ENCODE data around the gene SMYD3.

Gene SMYD3

DNA sequence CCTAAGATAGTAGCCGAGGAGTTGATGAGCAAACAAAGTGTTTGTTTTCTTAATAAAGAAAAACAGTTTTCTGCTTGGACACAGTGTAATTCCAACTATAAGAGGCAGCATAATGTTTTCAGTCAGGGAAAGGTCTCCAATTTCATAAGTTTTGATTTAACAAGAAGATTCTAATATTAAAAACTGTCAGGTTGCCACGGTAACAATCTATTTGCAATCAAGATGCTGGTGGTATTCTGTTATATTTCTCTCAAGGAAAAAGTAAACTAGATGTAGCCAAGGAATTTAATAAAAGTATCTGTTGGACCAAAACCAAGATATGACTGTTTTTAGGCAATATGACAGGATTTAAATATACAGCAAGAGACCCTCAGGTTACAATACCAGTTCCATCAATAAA, 211.7 kb downstream of the SMYD3 start:
- H3K27me3 Mint-ChIP-seq: no peaks in the 10 kb centered on the region
- H3K27ac Mint-ChIP-seq: no peak overlapping the region
- H3K4me1 Mint-ChIP-seq (ENCODE audit: low read depth): peaks cover 5% of the 10 kb centered on the region
- no peaks in the 10 kb centered on the region for H3K9me3 Mint-ChIP-seq (ENCODE audit: low read depth)
- peaks cover 33% of the 10 kb centered on the region for H3K36me3 Mint-ChIP-seq
- H3K4me3 Mint-ChIP-seq: no peak overlapping the region

DNA sequence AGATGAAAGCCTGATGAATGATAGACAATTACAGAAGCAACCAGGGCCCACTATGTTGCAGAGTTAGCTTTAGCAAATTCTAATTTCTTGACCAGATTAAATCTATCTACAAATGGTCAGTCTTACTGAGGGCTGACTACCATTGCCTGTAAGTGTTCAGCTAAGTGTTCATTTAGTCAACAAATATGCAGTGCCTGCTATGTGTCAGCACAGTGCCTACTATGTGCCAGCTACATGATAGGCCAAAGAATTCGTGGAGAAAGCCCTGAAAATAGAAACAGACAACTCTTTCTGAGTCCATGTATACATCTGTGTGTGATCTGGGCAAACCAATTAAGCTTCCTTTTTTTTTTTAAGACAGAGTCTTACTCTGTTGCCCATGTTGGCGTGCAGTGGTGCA, 212.8 kb downstream of the SMYD3 start:
- no peak overlapping the region for H3K4me3 Mint-ChIP-seq

DNA sequence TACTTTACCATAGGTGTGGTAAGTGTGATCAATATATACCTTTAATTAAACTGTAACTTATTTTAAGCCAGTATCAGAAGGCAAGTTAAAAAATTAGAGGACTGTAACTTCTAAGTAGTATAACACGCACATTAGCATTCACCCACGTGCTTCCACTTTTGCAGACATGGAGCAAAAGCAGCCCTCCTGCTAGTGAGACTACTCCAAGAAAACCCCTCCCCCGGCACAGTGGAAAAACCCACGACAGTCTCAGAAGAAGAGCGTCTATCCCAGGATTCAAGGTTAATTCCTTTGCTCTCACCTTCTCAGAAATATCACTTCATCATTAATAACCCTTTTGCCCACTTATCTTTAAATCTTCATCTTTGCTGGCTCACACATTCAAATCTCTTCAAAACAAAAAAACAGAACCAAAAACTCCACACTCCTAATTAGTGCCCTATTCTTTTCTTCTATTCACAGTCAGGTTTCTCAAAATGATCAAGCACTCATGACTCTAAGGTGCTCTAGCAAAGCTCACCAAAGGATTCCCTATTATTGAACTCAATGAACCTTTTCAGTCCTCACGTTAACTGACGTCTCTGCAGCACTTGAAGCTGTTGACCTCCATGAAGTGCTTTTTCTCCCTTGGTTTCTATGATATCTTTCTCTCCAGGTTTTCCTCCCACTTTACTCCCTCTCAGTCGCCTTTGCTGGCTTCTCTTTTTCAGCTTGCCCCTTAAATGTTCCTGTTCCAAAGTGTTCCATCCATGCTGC, 213.5 kb downstream of the SMYD3 start:
- H3K4me3 Mint-ChIP-seq: no peak overlapping the region
- H3K9me3 Mint-ChIP-seq (ENCODE audit: low read depth): no peaks in the 10 kb centered on the region
- H3K27me3 Mint-ChIP-seq: no peaks in the 10 kb centered on the region
- peaks cover 28% of the 10 kb centered on the region for H3K36me3 Mint-ChIP-seq
- peaks cover 5% of the 10 kb centered on the region for H3K4me1 Mint-ChIP-seq (ENCODE audit: low read depth)
- no peak overlapping the region for H3K27ac Mint-ChIP-seq

More for the DNA sequence above, 212.8 kb downstream of the SMYD3 start:
- H3K27me3 Mint-ChIP-seq: no peaks in the 10 kb centered on the region
- no peak overlapping the region for H3K27ac Mint-ChIP-seq
- peaks cover 31% of the 10 kb centered on the region for H3K36me3 Mint-ChIP-seq
- H3K4me1 Mint-ChIP-seq (ENCODE audit: low read depth): peaks cover 5% of the 10 kb centered on the region
- no peaks in the 10 kb centered on the region for H3K9me3 Mint-ChIP-seq (ENCODE audit: low read depth)

DNA sequence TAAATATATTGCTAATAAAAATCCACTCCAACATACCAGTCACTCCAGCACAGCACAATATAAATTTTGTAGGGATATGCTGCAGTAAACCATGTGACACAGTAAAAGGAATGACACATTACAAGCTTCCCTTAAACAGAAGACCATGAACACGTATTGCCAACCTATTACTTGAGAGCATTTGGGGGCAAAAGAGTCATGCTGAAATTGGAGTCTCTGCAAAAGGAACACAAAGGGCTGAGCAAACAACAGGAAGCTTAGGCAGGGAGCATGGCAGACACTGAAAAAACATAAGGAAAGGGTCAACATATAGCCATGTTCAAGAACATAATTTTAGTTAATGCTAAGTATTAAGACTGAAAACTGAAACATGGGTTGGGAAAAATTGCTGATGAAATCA, 214.5 kb downstream of the SMYD3 start:
- no peaks in the 10 kb centered on the region for H3K27me3 Mint-ChIP-seq
- no peak overlapping the region for H3K4me3 Mint-ChIP-seq
- H3K9me3 Mint-ChIP-seq (ENCODE audit: low read depth): no peaks in the 10 kb centered on the region
- peaks cover 5% of the 10 kb centered on the region for H3K4me1 Mint-ChIP-seq (ENCODE audit: low read depth)
- H3K36me3 Mint-ChIP-seq: peaks cover 30% of the 10 kb centered on the region
- H3K27ac Mint-ChIP-seq: no peak overlapping the region

DNA sequence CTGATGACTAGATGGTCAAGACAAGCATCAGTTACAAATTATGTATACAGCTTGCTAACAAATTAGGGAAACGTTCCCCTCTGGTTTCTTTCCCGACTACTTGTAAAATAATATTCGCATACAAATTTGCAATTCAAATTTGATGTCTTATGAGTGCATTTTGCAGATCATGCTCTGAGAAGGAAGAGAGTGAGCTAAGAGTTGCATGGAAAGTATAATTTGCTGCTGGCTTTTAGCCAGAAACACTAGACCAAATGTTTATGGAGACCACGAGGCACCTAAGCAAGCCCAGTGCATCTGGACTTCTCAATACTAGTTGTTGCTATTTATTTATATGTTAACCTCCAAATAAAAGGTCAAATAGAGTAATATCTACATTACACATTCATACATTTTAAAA, 216.0 kb downstream of the SMYD3 start:
- peaks cover 24% of the 10 kb centered on the region for H3K36me3 Mint-ChIP-seq
- H3K9me3 Mint-ChIP-seq (ENCODE audit: low read depth): no peaks in the 10 kb centered on the region
- no peaks in the 10 kb centered on the region for H3K4me1 Mint-ChIP-seq (ENCODE audit: low read depth)
- no peaks in the 10 kb centered on the region for H3K27me3 Mint-ChIP-seq
- no peak overlapping the region for H3K4me3 Mint-ChIP-seq
- no peak overlapping the region for H3K27ac Mint-ChIP-seq

DNA sequence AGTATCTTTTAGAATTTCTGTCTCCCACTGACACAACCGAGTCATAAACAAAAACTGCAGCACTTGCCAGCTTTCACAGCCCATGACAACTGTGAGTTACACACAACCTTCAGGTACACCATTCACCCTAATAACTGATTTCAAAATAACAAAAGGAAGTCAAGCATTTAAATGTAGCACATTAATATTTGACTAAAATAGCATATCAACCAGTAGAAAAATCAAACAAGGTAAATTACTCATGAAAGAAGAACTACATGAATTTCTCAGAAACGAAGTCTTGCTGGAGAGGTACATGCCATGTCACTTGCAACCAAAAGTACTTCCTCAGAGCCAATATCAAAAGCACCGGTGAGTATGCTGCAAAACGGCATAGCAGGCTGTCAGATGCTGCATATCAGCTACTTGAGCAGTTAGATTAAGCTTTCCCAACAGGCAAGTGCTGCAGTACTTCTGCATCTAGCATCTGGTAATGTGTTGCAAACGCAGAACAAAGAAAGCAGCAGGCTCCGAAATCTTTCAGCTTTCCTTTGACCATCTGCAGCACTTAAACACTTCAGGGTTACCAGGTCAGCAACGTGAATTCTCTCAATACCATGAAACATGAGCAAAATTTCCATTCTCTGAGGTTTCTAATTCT, 223.2 kb downstream of the SMYD3 start:
- Mint-ChIP-seq H3K9me3 (ENCODE audit: low read depth) (no peaks in the 10 kb centered on the region), H3K27me3 (no peaks in the 10 kb centered on the region), H3K4me1 (ENCODE audit: low read depth) (peaks cover 2% of the 10 kb centered on the region), H3K36me3 (peaks cover 17% of the 10 kb centered on the region), H3K4me3 (no peak overlapping the region), H3K27ac (no peak overlapping the region)

DNA sequence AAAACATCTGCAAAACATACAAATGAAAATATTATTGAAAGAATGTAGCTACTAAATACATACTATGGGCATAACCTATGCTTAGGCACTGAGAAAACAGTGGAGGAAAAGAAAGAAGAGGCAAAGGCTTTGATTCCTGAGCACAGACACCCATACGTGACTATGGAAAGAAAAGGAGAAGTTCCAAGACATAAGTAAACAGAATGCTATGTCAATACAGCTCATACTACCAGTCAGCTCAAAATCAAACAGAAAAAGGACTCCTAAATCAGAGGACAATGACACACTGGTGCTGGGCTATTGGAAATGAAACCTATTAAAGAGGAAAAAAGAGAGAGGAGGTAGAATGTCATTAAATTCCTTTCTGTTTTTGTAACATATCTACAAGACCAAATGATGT, 225.4 kb downstream of the SMYD3 start:
- Mint-ChIP-seq H3K4me3 (no peak overlapping the region), H3K27me3 (no peaks in the 10 kb centered on the region), H3K9me3 (ENCODE audit: low read depth) (no peaks in the 10 kb centered on the region), H3K4me1 (ENCODE audit: low read depth) (peaks cover 2% of the 10 kb centered on the region), H3K27ac (no peak overlapping the region), H3K36me3 (peaks cover 18% of the 10 kb centered on the region)

DNA sequence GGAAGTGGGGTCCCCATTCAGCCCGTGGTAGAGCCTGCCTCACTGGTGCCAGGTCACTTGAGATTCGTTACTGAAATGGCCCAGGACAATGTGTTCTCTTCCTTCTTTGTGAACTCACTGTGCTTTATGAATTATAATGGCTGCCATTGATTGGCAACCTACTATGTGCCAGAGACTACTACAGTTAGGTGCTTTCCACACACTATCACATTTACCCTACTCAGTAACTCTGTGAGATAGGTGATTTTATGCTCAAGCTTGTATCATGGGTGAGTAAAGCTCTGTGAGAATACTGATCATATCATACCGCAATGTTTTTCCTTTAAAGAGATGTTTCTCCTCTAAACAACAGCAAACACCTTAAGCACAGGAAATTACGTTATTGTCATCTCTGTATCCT, 225.9 kb downstream of the SMYD3 start:
- Mint-ChIP-seq H3K9me3 (ENCODE audit: low read depth) (no peaks in the 10 kb centered on the region), H3K4me1 (ENCODE audit: low read depth) (peaks cover 2% of the 10 kb centered on the region), H3K36me3 (peaks cover 18% of the 10 kb centered on the region), H3K27ac (no peak overlapping the region), H3K27me3 (no peaks in the 10 kb centered on the region), H3K4me3 (no peak overlapping the region)

DNA sequence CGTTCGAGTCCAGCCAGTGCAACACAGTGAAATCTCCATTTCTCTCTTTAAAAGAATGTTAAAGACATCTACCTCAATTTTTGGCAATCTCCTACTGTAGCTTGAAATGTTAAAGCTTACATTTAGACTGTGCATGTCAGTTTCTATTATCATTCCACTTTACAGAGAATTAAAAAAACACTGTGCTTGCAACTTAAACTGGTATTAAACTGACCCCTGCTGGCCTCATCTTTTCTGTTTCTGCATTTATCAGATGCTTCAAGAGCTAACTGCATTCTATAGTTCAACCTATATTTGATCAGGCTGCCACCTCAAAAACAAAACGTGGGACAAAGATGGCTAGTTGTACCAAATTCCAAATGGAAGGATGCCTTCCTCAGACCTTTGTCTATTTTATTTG, 226.5 kb downstream of the SMYD3 start:
- no peaks in the 10 kb centered on the region for H3K27me3 Mint-ChIP-seq
- no peak overlapping the region for H3K27ac Mint-ChIP-seq
- H3K36me3 Mint-ChIP-seq: peaks cover 13% of the 10 kb centered on the region
- no peak overlapping the region for H3K4me3 Mint-ChIP-seq
- peaks cover 2% of the 10 kb centered on the region for H3K4me1 Mint-ChIP-seq (ENCODE audit: low read depth)
- H3K9me3 Mint-ChIP-seq (ENCODE audit: low read depth): no peaks in the 10 kb centered on the region

DNA sequence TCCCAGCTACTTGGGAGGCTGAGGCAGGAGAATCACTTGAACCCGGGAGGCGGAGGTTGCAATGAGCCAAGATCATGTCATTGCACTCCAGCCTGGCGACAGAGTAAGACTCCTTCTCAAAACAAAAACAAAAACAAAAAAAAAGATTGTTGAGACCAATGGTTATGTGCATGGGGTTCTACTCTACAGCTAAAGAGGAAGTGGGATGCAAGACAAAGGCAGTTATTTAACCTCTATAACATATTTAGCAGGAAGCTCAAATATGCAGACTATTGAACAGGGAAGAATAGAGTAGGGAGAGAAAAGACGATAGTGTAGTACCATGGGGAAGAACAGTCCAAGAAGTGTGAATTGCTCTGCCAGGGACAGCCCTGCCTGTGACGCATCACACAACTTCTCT, 227.7 kb downstream of the SMYD3 start:
- Mint-ChIP-seq H3K9me3 (ENCODE audit: low read depth) (no peaks in the 10 kb centered on the region), H3K4me1 (ENCODE audit: low read depth) (peaks cover 2% of the 10 kb centered on the region), H3K4me3 (no peak overlapping the region), H3K27ac (no peak overlapping the region), H3K36me3 (peaks cover 10% of the 10 kb centered on the region), H3K27me3 (no peaks in the 10 kb centered on the region)

DNA sequence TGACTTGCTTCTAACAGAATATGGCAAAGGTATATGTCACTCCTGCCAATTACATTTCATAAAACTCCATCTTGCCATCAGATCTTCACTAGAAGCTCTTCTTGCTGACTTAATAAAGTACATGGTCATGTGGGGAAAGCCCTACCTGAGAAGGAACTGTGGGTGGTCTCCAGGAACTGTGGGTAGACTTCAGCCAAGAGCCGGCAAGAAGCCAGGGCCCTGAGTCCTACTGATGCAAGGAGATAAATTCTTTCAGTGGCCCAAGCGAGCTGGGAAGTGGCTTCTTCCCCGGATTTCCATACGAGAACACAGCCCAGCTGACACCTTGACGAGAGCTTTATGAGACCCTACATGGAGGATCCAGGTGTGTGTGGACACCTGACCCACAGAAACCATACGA, 228.7 kb downstream of the SMYD3 start:
- H3K4me3 Mint-ChIP-seq: no peak overlapping the region
- no peak overlapping the region for H3K27ac Mint-ChIP-seq
- no peaks in the 10 kb centered on the region for H3K27me3 Mint-ChIP-seq
- peaks cover 12% of the 10 kb centered on the region for H3K36me3 Mint-ChIP-seq
- H3K9me3 Mint-ChIP-seq (ENCODE audit: low read depth): no peaks in the 10 kb centered on the region
- H3K4me1 Mint-ChIP-seq (ENCODE audit: low read depth): no peaks in the 10 kb centered on the region

DNA sequence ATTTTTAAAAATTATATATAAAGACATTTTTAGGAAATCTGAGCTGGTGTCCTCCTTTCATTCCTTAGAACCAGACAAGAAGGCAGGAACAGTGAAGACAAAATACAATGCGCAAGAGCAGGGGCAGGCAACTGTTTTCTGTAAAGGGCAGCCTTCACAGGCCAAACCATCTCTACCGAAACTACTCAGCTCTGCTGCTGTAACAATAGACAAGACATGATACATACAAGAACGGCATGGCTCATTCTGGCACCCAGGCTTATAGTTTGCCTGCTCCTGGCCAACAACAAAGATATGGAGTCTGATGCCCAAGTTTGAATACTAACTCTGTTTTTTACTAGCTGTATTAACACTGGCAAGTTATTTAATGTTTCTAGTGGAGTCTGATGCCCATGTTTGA, 232.0 kb downstream of the SMYD3 start:
- H3K27ac Mint-ChIP-seq: no peak overlapping the region
- no peaks in the 10 kb centered on the region for H3K4me1 Mint-ChIP-seq (ENCODE audit: low read depth)
- no peaks in the 10 kb centered on the region for H3K27me3 Mint-ChIP-seq
- peaks cover 23% of the 10 kb centered on the region for H3K36me3 Mint-ChIP-seq
- no peak overlapping the region for H3K4me3 Mint-ChIP-seq
- H3K9me3 Mint-ChIP-seq (ENCODE audit: low read depth): no peaks in the 10 kb centered on the region

DNA sequence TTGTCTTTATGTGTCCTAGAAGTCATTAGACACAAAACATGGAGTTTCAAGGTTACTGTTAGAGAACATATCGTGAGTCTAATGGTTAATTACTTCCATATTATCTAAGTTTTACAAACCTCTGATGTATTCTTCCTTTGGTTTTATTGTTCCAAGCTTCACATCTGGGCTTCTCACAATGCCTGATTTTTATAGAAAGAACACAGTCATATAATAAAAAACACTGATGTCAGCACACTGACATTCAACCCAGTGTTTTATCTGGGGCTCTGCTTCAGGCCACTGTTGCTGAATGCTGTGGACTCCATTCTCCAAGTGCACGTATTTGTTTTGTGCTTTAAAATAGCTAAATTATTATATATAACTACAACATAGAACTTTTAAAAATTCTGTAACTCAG, 232.9 kb downstream of the SMYD3 start:
- H3K36me3 Mint-ChIP-seq: peaks cover 23% of the 10 kb centered on the region
- no peaks in the 10 kb centered on the region for H3K27me3 Mint-ChIP-seq
- no peaks in the 10 kb centered on the region for H3K4me1 Mint-ChIP-seq (ENCODE audit: low read depth)
- no peaks in the 10 kb centered on the region for H3K9me3 Mint-ChIP-seq (ENCODE audit: low read depth)
- H3K27ac Mint-ChIP-seq: no peak overlapping the region
- no peak overlapping the region for H3K4me3 Mint-ChIP-seq

DNA sequence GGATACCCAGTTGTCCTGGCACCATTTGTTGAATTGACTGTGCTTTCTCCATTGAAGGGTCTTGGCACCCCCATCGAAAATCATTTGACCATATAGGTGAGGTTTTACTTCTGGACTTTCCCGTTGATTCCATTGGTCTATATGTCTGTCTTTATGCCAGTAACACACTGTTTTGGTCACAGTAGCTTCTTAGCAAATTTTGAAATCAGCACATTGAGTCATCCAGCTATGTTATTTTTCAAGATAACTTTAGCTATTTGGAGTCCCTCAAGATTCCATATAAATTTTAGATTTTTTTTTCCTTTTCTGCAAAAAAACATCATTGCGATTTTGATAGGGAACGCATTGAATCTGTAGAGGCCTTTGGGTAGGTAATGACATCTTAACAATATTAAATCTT, 235.6 kb downstream of the SMYD3 start:
- peaks cover 26% of the 10 kb centered on the region for H3K36me3 Mint-ChIP-seq
- no peak overlapping the region for H3K27ac Mint-ChIP-seq

DNA sequence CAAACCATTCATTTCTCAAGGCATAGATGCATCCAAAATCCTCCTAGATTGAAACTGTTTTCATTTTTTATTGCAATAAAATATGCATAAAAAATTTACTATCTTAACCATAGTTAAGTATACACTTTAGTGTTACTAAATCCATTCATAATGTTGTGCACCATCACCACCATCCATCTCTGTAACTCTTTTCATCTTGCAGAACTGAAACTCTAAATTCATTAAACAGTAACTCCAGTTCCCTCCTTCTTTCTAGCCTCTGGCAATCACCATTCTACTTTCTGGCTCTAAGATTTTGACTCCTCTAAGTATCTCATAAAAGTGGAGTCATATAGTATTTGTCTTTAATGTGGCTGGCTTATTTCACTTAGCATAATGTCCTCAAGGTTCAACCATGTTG, 236.8 kb downstream of the SMYD3 start:
- H3K27me3 Mint-ChIP-seq: no peaks in the 10 kb centered on the region
- no peak overlapping the region for H3K27ac Mint-ChIP-seq
- no peaks in the 10 kb centered on the region for H3K4me1 Mint-ChIP-seq (ENCODE audit: low read depth)
- peaks cover 30% of the 10 kb centered on the region for H3K36me3 Mint-ChIP-seq
- no peak overlapping the region for H3K4me3 Mint-ChIP-seq
- no peaks in the 10 kb centered on the region for H3K9me3 Mint-ChIP-seq (ENCODE audit: low read depth)

More for the DNA sequence above, 235.6 kb downstream of the SMYD3 start:
- Mint-ChIP-seq H3K9me3 (ENCODE audit: low read depth) (no peaks in the 10 kb centered on the region), H3K27me3 (no peaks in the 10 kb centered on the region), H3K4me3 (no peak overlapping the region), H3K4me1 (ENCODE audit: low read depth) (no peaks in the 10 kb centered on the region)

DNA sequence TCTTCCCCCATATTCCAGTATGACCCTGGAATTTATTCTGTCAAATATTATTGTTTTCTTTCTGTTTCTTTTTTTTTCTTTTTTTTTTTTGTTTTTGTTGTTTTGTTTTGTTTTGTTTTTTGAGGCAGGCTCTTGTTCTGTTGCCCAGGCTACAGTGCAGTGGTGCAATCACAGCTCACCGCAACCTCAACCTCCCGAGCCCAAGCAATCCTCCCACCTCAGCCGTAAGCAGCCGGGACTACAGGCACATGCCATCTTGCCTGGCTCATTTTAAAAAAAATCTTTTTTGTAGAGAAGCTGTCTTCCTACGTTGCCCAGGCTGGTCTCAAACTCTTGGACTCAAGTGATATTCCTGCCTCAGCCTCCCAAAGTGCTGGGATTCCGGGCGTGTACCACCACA, 237.6 kb downstream of the SMYD3 start:
- Mint-ChIP-seq H3K4me1 (ENCODE audit: low read depth) (no peaks in the 10 kb centered on the region), H3K4me3 (no peak overlapping the region), H3K9me3 (ENCODE audit: low read depth) (no peaks in the 10 kb centered on the region), H3K27me3 (no peaks in the 10 kb centered on the region), H3K36me3 (peaks cover 34% of the 10 kb centered on the region), H3K27ac (no peak overlapping the region)

Data from activated naive CD8-positive, alpha-beta T cell (primary cell).